GM19463 (cell line): ENCODE measurements around the gene DYNLL2.
"Not testable (repeated sequence)": the region's sequence is repeated elsewhere in the genome, so short reads cannot be mapped to it uniquely, and the experiment has no call there.

Experiments used
- ATAC-seq: cut with Tn5 transposase; IDR thresholded peaks from one replicate; pipeline ENCODE4 v1.9.1; 2021; ENCODE audit warnings: mild to moderate bottlenecking, moderate library complexity; ENCODE audit not compliant: unreplicated experiment

Gene DYNLL2

GRCh38 chr17:58097384-58098088, 14.3 kb downstream of the DYNLL2 start:
- no peak for ATAC-seq

GRCh38 chr17:58100506-58100905, 17.3 kb downstream of the DYNLL2 start:
- no peak for ATAC-seq

- not testable (repeated sequence) for ATAC-seq
These were observed 18.7 kb downstream of the DYNLL2 start for GRCh38 chr17:58101898-58102297.

GRCh38 chr17:58105093-58105492, 21.9 kb downstream of the DYNLL2 start:
- no peak for ATAC-seq

GRCh38 chr17:58107306-58107705, 24.1 kb downstream of the DYNLL2 start:
- no peak for ATAC-seq

- ATAC-seq = no peak
These were observed 26.0 kb downstream of the DYNLL2 start for GRCh38 chr17:58109197-58109596.

GRCh38 chr17:58110012-58110411, 26.8 kb downstream of the DYNLL2 start:
- no peak for ATAC-seq

- ATAC-seq = no peak
These were observed 28.5 kb downstream of the DYNLL2 start for GRCh38 chr17:58111676-58112075.

GRCh38 chr17:58112970-58113631, 29.9 kb downstream of the DYNLL2 start:
- no peak for ATAC-seq

- ATAC-seq = no peak
These were observed 30.7 kb downstream of the DYNLL2 start for GRCh38 chr17:58113947-58114346.

GRCh38 chr17:58117382-58117781, 34.2 kb downstream of the DYNLL2 start:
- ATAC-seq = no peak

GRCh38 chr17:58119491-58119890, 36.3 kb downstream of the DYNLL2 start:
- ATAC-seq = no peak

- ATAC-seq = no peak
These were observed 37.1 kb downstream of the DYNLL2 start for GRCh38 chr17:58120195-58120822.

- ATAC-seq = no peak
These were observed 38.7 kb downstream of the DYNLL2 start for GRCh38 chr17:58121925-58122324.

- no peak for ATAC-seq
These were observed 44.6 kb downstream of the DYNLL2 start for GRCh38 chr17:58127846-58128245.

GRCh38 chr17:58132697-58133096, 49.5 kb downstream of the DYNLL2 start:
- ATAC-seq = not testable (repeated sequence)

- no peak for ATAC-seq
These were observed 53.6 kb downstream of the DYNLL2 start for GRCh38 chr17:58136669-58137279.

- ATAC-seq = no peak
These were observed 58.3 kb downstream of the DYNLL2 start for GRCh38 chr17:58141505-58141904.

GRCh38 chr17:58143335-58143734, 60.1 kb downstream of the DYNLL2 start:
- not testable (repeated sequence) for ATAC-seq

- ATAC-seq = no peak
These were observed 61.6 kb downstream of the DYNLL2 start for GRCh38 chr17:58144801-58145200.
